Measurements from ENCODE around the gene KRT82. TPM values are rescaled to one million over a fixed set of nuclear protein-coding genes. Genes with fewer than 3 reads are reported as not detected.
"Not testable (repeated sequence)": the region's sequence is repeated elsewhere in the genome, so short reads cannot be mapped to it uniquely, and the experiment has no call there.

Gene KRT82
- total RNA-seq, 2 donors from 2014 or later = not detected

- Mint-ChIP-seq H3K36me3 (ENCODE audit: insufficient read depth in 2 of 2) (no peaks in the 10 kb centered on the region), H3K4me1 (ENCODE audit: low read depth) (peaks cover 16% of the 10 kb centered on the region), H3K9me3 (no peaks in the 10 kb centered on the region), H3K27me3 (ENCODE audit: low read depth) (no peaks in the 10 kb centered on the region), H3K4me3 (no peak overlapping the region), H3K27ac (no peak overlapping the region)
- DNase-seq (no peak), ATAC-seq (replicated peaks in 1 of 2) (no peak)
Observed at GRCh38 chr12:52354200-52354599, 51.9 kb downstream of the KRT82 start.

- H3K4me3 Mint-ChIP-seq = no peak overlapping the region
- H3K36me3 Mint-ChIP-seq (ENCODE audit: insufficient read depth in 2 of 2) = no peaks in the 10 kb centered on the region
- no peak for DNase-seq
- no peak for ATAC-seq (replicated peaks in 1 of 2)
- H3K27me3 Mint-ChIP-seq (ENCODE audit: low read depth) = no peaks in the 10 kb centered on the region
- peaks cover 12% of the 10 kb centered on the region for H3K4me1 Mint-ChIP-seq (ENCODE audit: low read depth)
- H3K27ac Mint-ChIP-seq = no peak overlapping the region
- H3K9me3 Mint-ChIP-seq = no peaks in the 10 kb centered on the region
Observed at GRCh38 chr12:52353766-52354165, 52.4 kb downstream of the KRT82 start.

- Mint-ChIP-seq H3K36me3 (ENCODE audit: insufficient read depth in 2 of 2) (no peaks in the 10 kb centered on the region), H3K9me3 (no peaks in the 10 kb centered on the region), H3K4me3 (no peak overlapping the region), H3K27me3 (ENCODE audit: low read depth) (no peaks in the 10 kb centered on the region), H3K27ac (no peak overlapping the region), H3K4me1 (ENCODE audit: low read depth) (peaks cover 6% of the 10 kb centered on the region)
- DNase-seq (no peak), ATAC-seq (replicated peaks in 1 of 2) (no peak)
Observed at GRCh38 chr12:52352951-52353350, 53.2 kb downstream of the KRT82 start.

GRCh38 chr12:52351196-52352059 is 54.7 kb downstream of the KRT82 start:
- no peak overlapping the region for H3K27ac Mint-ChIP-seq
- DNase-seq (peak; percentile 44 to 48), ATAC-seq (replicated peaks in 1 of 2) (peak; percentile 85 to 90)
- no peaks in the 10 kb centered on the region for H3K27me3 Mint-ChIP-seq (ENCODE audit: low read depth)
- H3K4me1 Mint-ChIP-seq (ENCODE audit: low read depth) = peaks cover 6% of the 10 kb centered on the region
- H3K9me3 Mint-ChIP-seq = no peaks in the 10 kb centered on the region
- H3K36me3 Mint-ChIP-seq (ENCODE audit: insufficient read depth in 2 of 2) = no peaks in the 10 kb centered on the region
- peak overlapping the region in 1 of 2 donors; percentile 4 for H3K4me3 Mint-ChIP-seq

- ATAC-seq (replicated peaks in 1 of 2) = no peak
- Mint-ChIP-seq H3K36me3 (ENCODE audit: insufficient read depth in 2 of 2) (no peaks in the 10 kb centered on the region), H3K4me1 (ENCODE audit: low read depth) (peaks cover 6% of the 10 kb centered on the region), H3K9me3 (no peaks in the 10 kb centered on the region), H3K27me3 (ENCODE audit: low read depth) (no peaks in the 10 kb centered on the region), H3K27ac (no peak overlapping the region), H3K4me3 (no peak overlapping the region)
- no peak for DNase-seq
Observed at GRCh38 chr12:52350786-52351185, 55.3 kb downstream of the KRT82 start.

GRCh38 chr12:52350021-52350620 is 56.0 kb downstream of the KRT82 start:
- Mint-ChIP-seq H3K27me3 (ENCODE audit: low read depth) (no peaks in the 10 kb centered on the region), H3K4me1 (ENCODE audit: low read depth) (peaks cover 6% of the 10 kb centered on the region), H3K36me3 (ENCODE audit: insufficient read depth in 2 of 2) (no peaks in the 10 kb centered on the region), H3K4me3 (no peak overlapping the region), H3K27ac (no peak overlapping the region), H3K9me3 (no peaks in the 10 kb centered on the region)
- no peak for DNase-seq
- ATAC-seq (replicated peaks in 1 of 2) = no peak

GRCh38 chr12:52349196-52349595 is 56.9 kb downstream of the KRT82 start:
- no peak overlapping the region for H3K27ac Mint-ChIP-seq
- H3K4me1 Mint-ChIP-seq (ENCODE audit: low read depth) = peaks cover 6% of the 10 kb centered on the region
- no peaks in the 10 kb centered on the region for H3K9me3 Mint-ChIP-seq
- ATAC-seq (replicated peaks in 1 of 2) (no peak), DNase-seq (no peak)
- no peak overlapping the region for H3K4me3 Mint-ChIP-seq
- H3K36me3 Mint-ChIP-seq (ENCODE audit: insufficient read depth in 2 of 2) = no peaks in the 10 kb centered on the region
- H3K27me3 Mint-ChIP-seq (ENCODE audit: low read depth) = no peaks in the 10 kb centered on the region

GRCh38 chr12:52347551-52348510 is 58.3 kb downstream of the KRT82 start:
- peaks cover 6% of the 10 kb centered on the region for H3K4me1 Mint-ChIP-seq (ENCODE audit: low read depth)
- H3K36me3 Mint-ChIP-seq (ENCODE audit: insufficient read depth in 2 of 2) = no peaks in the 10 kb centered on the region
- H3K27me3 Mint-ChIP-seq (ENCODE audit: low read depth) = no peaks in the 10 kb centered on the region
- no peak for ATAC-seq (replicated peaks in 1 of 2)
- no peaks in the 10 kb centered on the region for H3K9me3 Mint-ChIP-seq
- H3K4me3 Mint-ChIP-seq = no peak overlapping the region
- H3K27ac Mint-ChIP-seq = no peak overlapping the region
- DNase-seq = no peak

- Mint-ChIP-seq H3K9me3 (no peaks in the 10 kb centered on the region), H3K4me3 (no peak overlapping the region), H3K4me1 (ENCODE audit: low read depth) (peaks cover 6% of the 10 kb centered on the region), H3K27me3 (ENCODE audit: low read depth) (no peaks in the 10 kb centered on the region), H3K27ac (no peak overlapping the region), H3K36me3 (ENCODE audit: insufficient read depth in 2 of 2) (no peaks in the 10 kb centered on the region)
- ATAC-seq (replicated peaks in 1 of 2) (no peak), DNase-seq (no peak)
Observed at GRCh38 chr12:52347016-52347415, 59.1 kb downstream of the KRT82 start.

GRCh38 chr12:52346593-52346992 is 59.5 kb downstream of the KRT82 start:
- Mint-ChIP-seq H3K27me3 (ENCODE audit: low read depth) (no peaks in the 10 kb centered on the region), H3K36me3 (ENCODE audit: insufficient read depth in 2 of 2) (no peaks in the 10 kb centered on the region), H3K4me1 (ENCODE audit: low read depth) (peaks cover 2% of the 10 kb centered on the region), H3K9me3 (no peaks in the 10 kb centered on the region), H3K4me3 (no peak overlapping the region), H3K27ac (no peak overlapping the region)
- no peak for ATAC-seq (replicated peaks in 1 of 2)
- DNase-seq = no peak

GRCh38 chr12:52345041-52345440 is 61.1 kb downstream of the KRT82 start:
- ATAC-seq (replicated peaks in 1 of 2); H3K36me3 Mint-ChIP-seq (ENCODE audit: insufficient read depth in 2 of 2); H3K4me3 Mint-ChIP-seq; H3K27ac Mint-ChIP-seq; H3K27me3 Mint-ChIP-seq (ENCODE audit: low read depth); DNase-seq; H3K9me3 Mint-ChIP-seq; H3K4me1 Mint-ChIP-seq (ENCODE audit: low read depth): not testable (repeated sequence)

- ATAC-seq (replicated peaks in 1 of 2) = no peak
- Mint-ChIP-seq H3K27me3 (ENCODE audit: low read depth) (no peaks in the 10 kb centered on the region), H3K9me3 (no peaks in the 10 kb centered on the region), H3K27ac (no peak overlapping the region), H3K4me3 (no peak overlapping the region), H3K4me1 (ENCODE audit: low read depth) (no peaks in the 10 kb centered on the region), H3K36me3 (ENCODE audit: insufficient read depth in 2 of 2) (no peaks in the 10 kb centered on the region)
- no peak for DNase-seq
Observed at GRCh38 chr12:52344111-52344510, 62.0 kb downstream of the KRT82 start.

All from activated T-cell treated with anti-CD3 and anti-CD28 coated beads, Interleukin-2, amount 50 U/mL, for 72 hours (primary cell).